ENCODE measurements around the gene SCN3A.

SCN3A gene

GRCh38 chr2:165112133-165112573, 91.7 kb downstream of the SCN3A start:
- DNase-seq (ENCODE audit: low spot score): no peak

- no peak for DNase-seq (ENCODE audit: low spot score)
Observed at GRCh38 chr2:165110394-165110793, 93.5 kb downstream of the SCN3A start.

GRCh38 chr2:165109915-165110314, 93.9 kb downstream of the SCN3A start:
- no peak for DNase-seq (ENCODE audit: low spot score)

- no peak for DNase-seq (ENCODE audit: low spot score)
Observed at GRCh38 chr2:165105926-165106325, 97.9 kb downstream of the SCN3A start.

GRCh38 chr2:165087933-165088901, 115.6 kb downstream of the SCN3A start:
- DNase-seq (ENCODE audit: low spot score): no peak

- no peak for DNase-seq (ENCODE audit: low spot score)
Observed at GRCh38 chr2:165086337-165086736, 117.5 kb downstream of the SCN3A start.

GRCh38 chr2:165083326-165083725, 120.5 kb downstream of the SCN3A start:
- no peak for DNase-seq (ENCODE audit: low spot score)

- DNase-seq (ENCODE audit: low spot score): no peak
Observed at GRCh38 chr2:165082479-165082878, 121.4 kb downstream of the SCN3A start.

GRCh38 chr2:165081276-165081675, 122.6 kb downstream of the SCN3A start:
- DNase-seq (ENCODE audit: low spot score): no peak

GRCh38 chr2:165079432-165079831, 124.4 kb downstream of the SCN3A start:
- DNase-seq (ENCODE audit: low spot score): no peak

GRCh38 chr2:165078913-165079312, 124.9 kb downstream of the SCN3A start:
- DNase-seq (ENCODE audit: low spot score): no peak

GRCh38 chr2:165074884-165075283, 129.0 kb downstream of the SCN3A start:
- no peak for DNase-seq (ENCODE audit: low spot score)

- no peak for DNase-seq (ENCODE audit: low spot score)
Observed at GRCh38 chr2:165074323-165074722, 129.5 kb downstream of the SCN3A start.

- no peak for DNase-seq (ENCODE audit: low spot score)
Observed at GRCh38 chr2:165070076-165070475, 133.8 kb downstream of the SCN3A start.

GRCh38 chr2:165069151-165069550, 134.7 kb downstream of the SCN3A start:
- DNase-seq (ENCODE audit: low spot score): no peak

- no peak for DNase-seq (ENCODE audit: low spot score)
Observed at GRCh38 chr2:165068487-165068757, 135.4 kb downstream of the SCN3A start.

- peak; percentile 95 for DNase-seq (ENCODE audit: low spot score)
Observed at GRCh38 chr2:165067643-165068486, 136.0 kb downstream of the SCN3A start.

- DNase-seq (ENCODE audit: low spot score): no peak
Observed at GRCh38 chr2:165064743-165065142, 139.1 kb downstream of the SCN3A start.

- no peak for DNase-seq (ENCODE audit: low spot score)
Observed at GRCh38 chr2:165060411-165060810, 143.4 kb downstream of the SCN3A start.

- no peak for DNase-seq (ENCODE audit: low spot score)
Observed at GRCh38 chr2:165058476-165059265, 145.2 kb downstream of the SCN3A start.

GRCh38 chr2:165057931-165058330, 145.9 kb downstream of the SCN3A start:
- no peak for DNase-seq (ENCODE audit: low spot score)

GRCh38 chr2:165057308-165057707, 146.5 kb downstream of the SCN3A start:
- no peak for DNase-seq (ENCODE audit: low spot score)
